NAMALWA (cell line): ENCODE data around the gene NFKB2.
A peak's percentile ranks its signal among the peaks of the same experiment; 100 is the strongest.

Source experiments
- DNase-seq: peaks from one replicate; pipeline ENCODE4 v3.0.0-alpha.2; 2015; ENCODE audit warnings: low spot score

The NFKB2 gene

DNA sequence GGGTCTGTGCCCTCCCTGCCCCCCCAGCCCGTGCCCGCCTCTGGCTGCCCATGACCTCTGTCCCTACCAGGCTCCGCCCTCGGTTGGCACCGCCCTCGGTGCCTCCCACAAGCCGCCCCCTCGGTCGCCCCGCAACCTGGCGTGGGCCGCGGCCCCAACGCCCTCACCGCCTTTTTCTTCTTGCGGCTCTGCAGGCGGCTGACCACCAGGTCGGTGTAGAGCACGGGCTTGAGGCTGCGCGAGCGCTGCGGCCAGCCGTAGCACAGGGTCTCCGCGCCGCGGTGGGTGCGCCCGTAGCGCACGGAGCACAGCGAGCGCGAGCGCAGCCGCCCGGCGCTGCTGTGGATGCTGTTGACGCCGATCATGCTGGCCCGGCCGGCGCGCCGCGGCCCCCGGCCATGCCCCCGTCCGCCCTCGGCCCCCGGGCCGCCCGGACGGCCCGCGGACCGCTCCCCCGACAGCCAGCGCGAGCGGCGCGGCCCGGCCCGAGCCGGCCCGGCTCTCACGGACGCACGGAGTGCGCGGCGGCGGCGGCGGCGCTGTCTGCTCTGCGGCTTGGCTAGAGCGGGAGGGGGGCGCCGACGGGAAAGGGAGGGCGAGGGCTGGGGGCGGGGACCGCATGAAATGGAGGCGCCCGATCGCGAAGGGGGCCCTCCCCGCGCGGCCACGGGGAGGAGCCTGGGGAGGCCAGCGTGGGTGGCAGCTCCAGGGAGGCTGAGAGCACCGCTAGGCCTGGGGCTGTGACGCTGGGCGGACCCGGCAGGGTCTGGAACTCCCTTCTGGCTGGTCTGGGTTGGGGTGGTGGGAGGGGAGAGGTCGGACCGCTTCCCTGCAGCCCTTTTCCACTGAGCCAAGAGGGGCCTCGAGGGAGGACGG, 13.5 kb downstream of the NFKB2 start:
- no peak for DNase-seq

DNA sequence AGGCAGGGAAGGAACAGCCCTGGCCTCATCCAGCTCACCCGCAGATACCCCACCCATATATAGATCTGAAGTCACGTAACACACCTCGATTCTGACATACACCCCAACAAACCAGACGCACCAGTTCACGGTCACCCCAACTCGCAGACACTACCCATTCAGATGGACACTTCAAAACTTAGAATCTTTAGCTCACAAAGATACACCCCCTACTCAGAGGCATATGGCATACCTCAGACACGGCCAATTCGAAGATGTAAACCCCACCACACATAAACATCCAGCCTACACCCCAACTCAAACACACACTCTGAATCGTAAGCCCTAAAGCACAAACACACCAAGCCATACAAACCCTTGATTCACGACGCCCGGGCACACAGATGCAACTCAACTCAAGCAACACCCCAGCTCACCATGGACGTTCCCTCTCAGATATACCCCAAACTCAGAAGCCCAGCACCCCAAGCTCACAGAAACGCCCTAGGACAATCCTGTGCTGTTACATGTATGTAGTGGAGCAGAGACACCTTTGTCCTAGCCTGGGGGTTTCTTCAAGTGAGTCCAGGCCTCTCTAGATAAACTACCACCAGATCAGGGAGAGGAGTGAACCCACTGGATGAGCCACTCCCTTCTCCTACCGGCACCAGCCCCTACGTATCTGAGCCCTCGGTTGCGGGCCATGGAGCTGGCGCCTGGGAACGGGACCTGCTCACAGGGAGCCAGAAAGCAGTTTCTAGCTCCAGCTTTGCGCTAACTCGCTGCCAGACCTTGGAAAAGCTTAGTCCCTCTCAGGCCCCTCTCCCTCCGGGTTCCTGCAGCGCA, 14.3 kb downstream of the NFKB2 start:
- DNase-seq, result no peak

- no peak for DNase-seq
Measured at GRCh38 chr10:102410429-102411073, 15.0 kb downstream of the NFKB2 start.

GRCh38 chr10:102411341-102412255, 16.1 kb downstream of the NFKB2 start:
- DNase-seq, result no peak

- DNase-seq, result no peak
Measured at GRCh38 chr10:102412293-102412692, 16.8 kb downstream of the NFKB2 start.

- DNase-seq, result peak; percentile 74
Measured at GRCh38 chr10:102413053-102413705, 17.7 kb downstream of the NFKB2 start.

- DNase-seq, result no peak
Measured at GRCh38 chr10:102413806-102414561, 18.5 kb downstream of the NFKB2 start.

- no peak for DNase-seq
Measured at GRCh38 chr10:102414749-102415148, 19.2 kb downstream of the NFKB2 start.

- no peak for DNase-seq
Measured at GRCh38 chr10:102416283-102416682, 20.8 kb downstream of the NFKB2 start.

DNA sequence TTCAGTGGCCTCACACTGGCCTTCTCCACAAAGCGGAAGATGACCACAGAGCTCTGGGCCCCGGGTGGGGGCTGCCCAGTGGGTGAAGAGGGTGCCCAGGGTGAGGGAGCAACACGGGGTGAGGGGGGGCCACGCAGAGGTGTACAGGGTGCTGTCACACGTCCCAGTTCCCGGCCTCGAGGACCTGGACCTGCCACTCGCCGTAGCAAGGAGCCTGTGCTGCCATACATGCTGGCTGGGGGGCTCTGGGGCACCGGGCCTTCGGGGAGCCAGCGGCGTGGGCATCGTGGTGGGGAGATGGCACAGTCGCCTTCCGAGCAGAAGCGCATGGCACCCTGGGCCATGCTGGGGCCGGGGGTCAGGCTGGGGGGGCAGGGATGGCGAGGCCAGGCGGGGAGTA, 21.2 kb downstream of the NFKB2 start:
- DNase-seq, result no peak

DNA sequence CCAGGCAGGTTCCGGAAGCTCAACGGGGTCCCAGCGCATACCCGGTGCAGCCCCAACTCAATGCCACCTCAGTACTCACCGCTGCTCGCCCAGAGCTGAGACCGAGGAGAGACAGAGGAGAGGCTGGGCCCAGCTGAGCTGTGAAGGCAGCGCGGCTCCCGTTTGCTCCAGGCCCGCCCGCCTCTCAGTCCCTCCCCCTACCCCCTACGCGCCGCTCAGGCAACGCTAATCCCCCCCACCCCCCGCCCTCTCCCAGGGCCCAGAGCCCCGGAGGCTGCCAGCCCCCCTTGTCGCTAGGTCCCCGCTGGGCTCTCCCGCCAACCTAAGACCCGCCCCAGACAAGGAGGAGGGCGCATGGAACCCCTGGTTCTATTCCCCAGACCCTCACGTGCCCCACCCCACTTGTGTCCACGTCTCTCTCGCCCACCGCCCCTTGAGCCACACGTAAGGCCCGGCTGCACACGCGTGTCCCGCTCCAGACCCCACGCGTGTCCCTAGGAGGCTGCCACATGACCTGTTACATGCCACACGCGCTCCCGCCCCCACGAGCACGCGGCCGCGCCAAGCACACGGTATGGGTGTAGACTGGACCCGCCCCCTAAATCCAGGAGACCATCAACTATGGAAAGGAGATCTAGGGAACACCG, 23.2 kb downstream of the NFKB2 start, which contains the start of gene PSD:
Gene PSD, minus strand, starts transcription at position 164 of the 647 bp plus-strand sequence. CDS start 1,747 bp downstream, outside the sequence.
- no peak for DNase-seq

GRCh38 chr10:102419269-102420180, 24.0 kb downstream of the NFKB2 start:
- DNase-seq, result peak; percentile 71

DNA sequence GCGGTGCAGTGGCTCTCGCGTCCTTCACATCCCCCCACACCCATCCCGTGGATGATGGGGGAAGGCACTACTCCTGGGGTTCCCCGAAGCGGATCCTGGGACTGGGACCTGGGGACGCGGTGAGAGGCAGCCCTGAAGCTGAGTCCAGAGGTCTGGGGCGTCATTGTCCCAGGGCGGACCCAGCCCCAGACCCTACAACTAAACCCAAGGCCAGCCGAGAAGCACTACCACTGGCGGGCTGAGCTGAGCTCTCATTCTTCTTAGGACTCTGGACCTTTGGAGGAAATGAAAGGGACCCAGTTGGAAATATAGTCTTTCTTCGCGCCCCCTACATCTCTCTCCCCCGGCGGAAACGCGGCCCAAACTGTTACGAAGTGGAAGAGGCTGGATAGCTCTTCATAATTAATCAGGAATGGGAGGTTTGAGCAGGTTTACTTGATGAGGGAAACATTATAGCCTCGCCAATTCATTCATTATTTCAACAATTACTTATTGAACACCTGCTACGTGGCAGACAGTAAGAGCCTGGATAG, 24.7 kb downstream of the NFKB2 start:
- no peak for DNase-seq

DNA sequence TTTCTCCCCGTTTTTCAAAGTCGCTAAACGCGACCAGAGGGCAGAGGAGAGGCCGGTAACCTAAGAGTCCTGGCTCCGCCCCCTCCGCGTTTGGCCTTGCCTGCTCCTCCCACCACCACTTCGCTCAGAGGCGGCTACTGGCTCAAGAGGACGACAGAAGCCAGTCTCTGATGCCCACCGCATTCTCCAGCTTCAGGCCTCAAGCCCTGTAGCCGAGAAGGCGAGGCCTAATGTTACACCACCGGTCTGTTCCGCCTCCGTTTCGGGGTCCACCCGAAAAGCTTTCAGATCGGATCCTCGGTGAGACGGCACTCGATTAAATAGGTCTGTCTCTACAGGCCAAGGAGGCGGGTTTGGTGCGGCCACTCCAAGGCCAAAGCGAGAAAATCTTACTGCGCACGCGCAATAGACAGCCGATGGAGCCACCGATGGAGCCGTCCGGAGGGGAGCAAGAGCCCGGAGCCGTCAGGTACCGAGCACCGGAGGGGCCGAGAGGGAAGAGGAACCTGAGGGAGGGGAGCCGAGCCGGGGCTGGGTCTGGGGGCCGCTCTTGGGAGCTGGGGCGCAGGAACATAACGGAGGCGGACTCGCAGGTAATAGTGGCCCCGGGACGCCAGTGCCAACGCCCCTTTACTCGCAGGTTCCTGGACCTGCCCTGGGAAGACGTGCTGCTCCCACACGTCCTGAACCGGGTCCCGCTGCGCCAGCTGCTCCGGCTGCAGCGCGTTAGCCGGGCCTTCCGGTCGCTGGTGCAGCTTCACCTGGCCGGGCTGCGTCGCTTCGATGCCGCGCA, 25.4 kb downstream of the NFKB2 start, which contains the start of gene FBXL15:
Gene FBXL15, plus strand, starts transcription at position 123 of the 793 bp plus-strand sequence. Its CDS starts 294 bp downstream, at position 417.
- DNase-seq, result peak; percentile 98

DNA sequence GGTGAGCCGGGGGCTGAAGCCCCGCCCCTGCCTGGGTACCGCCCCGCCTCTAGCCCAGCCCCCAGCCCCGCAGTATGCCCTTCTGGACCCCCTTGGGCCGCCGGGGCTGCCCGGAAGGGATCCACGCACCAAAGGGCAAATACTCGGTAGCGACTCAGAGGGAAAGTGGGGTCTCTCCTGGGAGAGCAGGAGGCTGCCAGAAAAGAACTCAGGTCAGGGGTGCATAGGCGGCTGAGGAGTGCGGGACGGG, 25.9 kb downstream of the NFKB2 start:
- no peak for DNase-seq

DNA sequence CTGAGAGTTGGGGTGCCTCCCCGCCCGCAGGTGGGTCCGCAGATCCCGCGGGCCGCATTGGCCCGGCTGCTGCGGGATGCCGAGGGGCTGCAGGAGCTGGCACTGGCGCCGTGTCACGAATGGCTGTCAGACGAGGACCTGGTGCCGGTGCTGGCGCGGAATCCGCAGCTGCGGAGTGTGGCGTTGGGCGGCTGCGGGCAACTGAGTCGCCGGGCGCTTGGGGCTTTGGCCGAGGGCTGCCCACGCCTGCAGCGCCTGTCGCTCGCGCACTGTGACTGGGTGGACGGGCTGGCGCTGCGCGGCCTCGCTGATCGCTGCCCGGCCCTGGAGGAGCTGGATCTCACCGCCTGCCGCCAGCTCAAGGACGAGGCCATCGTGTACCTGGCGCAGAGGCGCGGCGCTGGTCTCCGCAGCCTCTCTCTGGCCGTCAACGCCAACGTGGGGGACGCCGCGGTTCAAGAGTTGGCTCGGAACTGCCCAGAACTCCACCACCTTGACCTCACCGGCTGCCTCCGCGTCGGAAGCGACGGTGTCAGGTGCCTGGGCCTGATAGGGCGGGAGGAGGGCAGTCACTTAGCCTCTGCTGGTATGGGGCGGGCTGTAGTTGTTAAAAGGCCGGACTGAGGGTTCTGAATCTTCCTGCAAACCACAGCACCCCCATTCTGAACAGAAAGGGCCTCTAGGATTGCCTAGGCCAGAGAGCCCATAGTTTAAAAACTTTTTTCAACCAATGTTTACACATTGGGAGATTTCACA, 26.4 kb downstream of the NFKB2 start:
- DNase-seq, result no peak
